ENCODE data around the gene DTWD2.
"Not testable (repeated sequence)": the region's sequence is repeated elsewhere in the genome, so short reads cannot be mapped to it uniquely, and the experiment has no call there.

DTWD2 gene

GRCh38 chr5:118882666-118883065, 105.7 kb downstream of the DTWD2 start:
- H3K4me3 ChIP-seq (ENCODE audit: low read depth, low read length), result no peak overlapping the region; the same call in 1 of the 2 replicates
- no peaks in the 10 kb centered on the region for H3K27me3 ChIP-seq (ENCODE audit: control insufficient read depth, insufficient read depth, low read length)
- H3K9ac ChIP-seq (ENCODE audit: low read depth, low read length), result no peak overlapping the region
- H3K9me3 ChIP-seq (ENCODE audit: control insufficient read depth, insufficient read depth, low read length), result no peaks in the 10 kb centered on the region
- H3K27ac ChIP-seq (ENCODE audit: low read depth, low read length), result peak overlapping the region; percentile 33
- peaks cover 17% of the 10 kb centered on the region for H3K4me1 ChIP-seq (ENCODE audit: control insufficient read depth, insufficient read depth, low read length)
- H3K36me3 ChIP-seq (ENCODE audit: control insufficient read depth, insufficient read depth, low read length), result no peaks in the 10 kb centered on the region

- not testable (repeated sequence) for H3K4me1 ChIP-seq (ENCODE audit: control insufficient read depth, insufficient read depth, low read length); H3K9me3 ChIP-seq (ENCODE audit: control insufficient read depth, insufficient read depth, low read length); H3K36me3 ChIP-seq (ENCODE audit: control insufficient read depth, insufficient read depth, low read length); H3K27me3 ChIP-seq (ENCODE audit: control insufficient read depth, insufficient read depth, low read length); H3K9ac ChIP-seq (ENCODE audit: low read depth, low read length); H3K27ac ChIP-seq (ENCODE audit: low read depth, low read length); H3K4me3 ChIP-seq (ENCODE audit: low read depth, low read length)
Measured at GRCh38 chr5:118876852-118877251, 111.5 kb downstream of the DTWD2 start.

GRCh38 chr5:118875131-118875530, 113.2 kb downstream of the DTWD2 start:
- Histone ChIP-seq H3K4me1 (ENCODE audit: control insufficient read depth, insufficient read depth, low read length) (peaks cover under 1% of the 10 kb centered on the region; the same call in 1 of the 2 replicates), H3K9me3 (ENCODE audit: control insufficient read depth, insufficient read depth, low read length) (no peaks in the 10 kb centered on the region), H3K27me3 (ENCODE audit: control insufficient read depth, insufficient read depth, low read length) (no peaks in the 10 kb centered on the region), H3K27ac (ENCODE audit: low read depth, low read length) (no peak overlapping the region), H3K9ac (ENCODE audit: low read depth, low read length) (no peak overlapping the region), H3K36me3 (ENCODE audit: control insufficient read depth, insufficient read depth, low read length) (no peaks in the 10 kb centered on the region), H3K4me3 (ENCODE audit: low read depth, low read length) (no peak overlapping the region)

GRCh38 chr5:118873417-118873816, 114.9 kb downstream of the DTWD2 start:
- H3K4me1 ChIP-seq (ENCODE audit: control insufficient read depth, insufficient read depth, low read length), result peaks cover 10% of the 10 kb centered on the region
- H3K9me3 ChIP-seq (ENCODE audit: control insufficient read depth, insufficient read depth, low read length), result no peaks in the 10 kb centered on the region
- no peaks in the 10 kb centered on the region for H3K27me3 ChIP-seq (ENCODE audit: control insufficient read depth, insufficient read depth, low read length)
- H3K9ac ChIP-seq (ENCODE audit: low read depth, low read length), result no peak overlapping the region
- no peak overlapping the region for H3K4me3 ChIP-seq (ENCODE audit: low read depth, low read length)
- H3K36me3 ChIP-seq (ENCODE audit: control insufficient read depth, insufficient read depth, low read length), result no peaks in the 10 kb centered on the region
- H3K27ac ChIP-seq (ENCODE audit: low read depth, low read length), result no peak overlapping the region

- no peak overlapping the region for H3K4me3 ChIP-seq (ENCODE audit: low read depth, low read length)
- H3K9me3 ChIP-seq (ENCODE audit: control insufficient read depth, insufficient read depth, low read length), result no peaks in the 10 kb centered on the region
- no peaks in the 10 kb centered on the region for H3K4me1 ChIP-seq (ENCODE audit: control insufficient read depth, insufficient read depth, low read length)
- H3K27ac ChIP-seq (ENCODE audit: low read depth, low read length), result no peak overlapping the region
- H3K27me3 ChIP-seq (ENCODE audit: control insufficient read depth, insufficient read depth, low read length), result no peaks in the 10 kb centered on the region
- H3K9ac ChIP-seq (ENCODE audit: low read depth, low read length), result no peak overlapping the region
- H3K36me3 ChIP-seq (ENCODE audit: control insufficient read depth, insufficient read depth, low read length), result no peaks in the 10 kb centered on the region
Measured at GRCh38 chr5:118863345-118863744, 125.0 kb downstream of the DTWD2 start.

- Histone ChIP-seq H3K4me1 (ENCODE audit: control insufficient read depth, insufficient read depth, low read length) (no peaks in the 10 kb centered on the region), H3K4me3 (ENCODE audit: low read depth, low read length) (no peak overlapping the region), H3K27me3 (ENCODE audit: control insufficient read depth, insufficient read depth, low read length) (no peaks in the 10 kb centered on the region), H3K36me3 (ENCODE audit: control insufficient read depth, insufficient read depth, low read length) (no peaks in the 10 kb centered on the region), H3K27ac (ENCODE audit: low read depth, low read length) (no peak overlapping the region), H3K9me3 (ENCODE audit: control insufficient read depth, insufficient read depth, low read length) (no peaks in the 10 kb centered on the region), H3K9ac (ENCODE audit: low read depth, low read length) (no peak overlapping the region)
Measured at GRCh38 chr5:118862596-118862995, 125.8 kb downstream of the DTWD2 start.

- no peak overlapping the region for H3K27ac ChIP-seq (ENCODE audit: low read depth, low read length)
- H3K9ac ChIP-seq (ENCODE audit: low read depth, low read length), result no peak overlapping the region
- no peaks in the 10 kb centered on the region for H3K36me3 ChIP-seq (ENCODE audit: control insufficient read depth, insufficient read depth, low read length)
- H3K4me3 ChIP-seq (ENCODE audit: low read depth, low read length), result no peak overlapping the region
- H3K9me3 ChIP-seq (ENCODE audit: control insufficient read depth, insufficient read depth, low read length), result no peaks in the 10 kb centered on the region
- no peaks in the 10 kb centered on the region for H3K4me1 ChIP-seq (ENCODE audit: control insufficient read depth, insufficient read depth, low read length)
- no peaks in the 10 kb centered on the region for H3K27me3 ChIP-seq (ENCODE audit: control insufficient read depth, insufficient read depth, low read length)
Measured at GRCh38 chr5:118857700-118858099, 130.6 kb downstream of the DTWD2 start.

- Histone ChIP-seq H3K27me3 (ENCODE audit: control insufficient read depth, insufficient read depth, low read length) (no peaks in the 10 kb centered on the region), H3K9ac (ENCODE audit: low read depth, low read length) (no peak overlapping the region), H3K36me3 (ENCODE audit: control insufficient read depth, insufficient read depth, low read length) (no peaks in the 10 kb centered on the region; the same call in 1 of the 2 replicates), H3K9me3 (ENCODE audit: control insufficient read depth, insufficient read depth, low read length) (no peaks in the 10 kb centered on the region; the same call in 1 of the 2 replicates), H3K4me1 (ENCODE audit: control insufficient read depth, insufficient read depth, low read length) (no peaks in the 10 kb centered on the region), H3K27ac (ENCODE audit: low read depth, low read length) (no peak overlapping the region), H3K4me3 (ENCODE audit: low read depth, low read length) (no peak overlapping the region)
Measured at GRCh38 chr5:118854819-118855218, 133.5 kb downstream of the DTWD2 start.

GRCh38 chr5:118851785-118852184, 136.6 kb downstream of the DTWD2 start:
- not testable (repeated sequence) for H3K4me1 ChIP-seq (ENCODE audit: control insufficient read depth, insufficient read depth, low read length); H3K9me3 ChIP-seq (ENCODE audit: control insufficient read depth, insufficient read depth, low read length); H3K4me3 ChIP-seq (ENCODE audit: low read depth, low read length)

GRCh38 chr5:118849507-118849906, 138.8 kb downstream of the DTWD2 start:
- H3K36me3 ChIP-seq (ENCODE audit: control insufficient read depth, insufficient read depth, low read length); H3K27me3 ChIP-seq (ENCODE audit: control insufficient read depth, insufficient read depth, low read length); H3K4me1 ChIP-seq (ENCODE audit: control insufficient read depth, insufficient read depth, low read length); H3K9ac ChIP-seq (ENCODE audit: low read depth, low read length); H3K27ac ChIP-seq (ENCODE audit: low read depth, low read length); H3K9me3 ChIP-seq (ENCODE audit: control insufficient read depth, insufficient read depth, low read length); H3K4me3 ChIP-seq (ENCODE audit: low read depth, low read length): not testable (repeated sequence)

More at GRCh38 chr5:118851785-118852184, 136.6 kb downstream of the DTWD2 start:
- not testable (repeated sequence) for H3K36me3 ChIP-seq (ENCODE audit: control insufficient read depth, insufficient read depth, low read length); H3K27me3 ChIP-seq (ENCODE audit: control insufficient read depth, insufficient read depth, low read length); H3K9ac ChIP-seq (ENCODE audit: low read depth, low read length); H3K27ac ChIP-seq (ENCODE audit: low read depth, low read length)

- no peaks in the 10 kb centered on the region for H3K36me3 ChIP-seq (ENCODE audit: control insufficient read depth, insufficient read depth, low read length)
- H3K4me1 ChIP-seq (ENCODE audit: control insufficient read depth, insufficient read depth, low read length), result no peaks in the 10 kb centered on the region
- no peak overlapping the region for H3K4me3 ChIP-seq (ENCODE audit: low read depth, low read length)
- H3K27ac ChIP-seq (ENCODE audit: low read depth, low read length), result no peak overlapping the region
- no peak overlapping the region for H3K9ac ChIP-seq (ENCODE audit: low read depth, low read length)
- no peaks in the 10 kb centered on the region for H3K9me3 ChIP-seq (ENCODE audit: control insufficient read depth, insufficient read depth, low read length)
- H3K27me3 ChIP-seq (ENCODE audit: control insufficient read depth, insufficient read depth, low read length), result no peaks in the 10 kb centered on the region
Measured at GRCh38 chr5:118844351-118844750, 144.0 kb downstream of the DTWD2 start.

GRCh38 chr5:118834710-118835109, 153.6 kb downstream of the DTWD2 start:
- no peaks in the 10 kb centered on the region for H3K4me1 ChIP-seq (ENCODE audit: control insufficient read depth, insufficient read depth, low read length)

More at GRCh38 chr5:118834710-118835109, 153.6 kb downstream of the DTWD2 start:
- Histone ChIP-seq H3K36me3 (ENCODE audit: control insufficient read depth, insufficient read depth, low read length) (no peaks in the 10 kb centered on the region), H3K4me3 (ENCODE audit: low read depth, low read length) (no peak overlapping the region), H3K9me3 (ENCODE audit: control insufficient read depth, insufficient read depth, low read length) (no peaks in the 10 kb centered on the region), H3K9ac (ENCODE audit: low read depth, low read length) (no peak overlapping the region), H3K27me3 (ENCODE audit: control insufficient read depth, insufficient read depth, low read length) (no peaks in the 10 kb centered on the region), H3K27ac (ENCODE audit: low read depth, low read length) (no peak overlapping the region)

All from HUES48 (cell line).